ENCODE results near the gene BMP6.

The BMP6 gene

DNA sequence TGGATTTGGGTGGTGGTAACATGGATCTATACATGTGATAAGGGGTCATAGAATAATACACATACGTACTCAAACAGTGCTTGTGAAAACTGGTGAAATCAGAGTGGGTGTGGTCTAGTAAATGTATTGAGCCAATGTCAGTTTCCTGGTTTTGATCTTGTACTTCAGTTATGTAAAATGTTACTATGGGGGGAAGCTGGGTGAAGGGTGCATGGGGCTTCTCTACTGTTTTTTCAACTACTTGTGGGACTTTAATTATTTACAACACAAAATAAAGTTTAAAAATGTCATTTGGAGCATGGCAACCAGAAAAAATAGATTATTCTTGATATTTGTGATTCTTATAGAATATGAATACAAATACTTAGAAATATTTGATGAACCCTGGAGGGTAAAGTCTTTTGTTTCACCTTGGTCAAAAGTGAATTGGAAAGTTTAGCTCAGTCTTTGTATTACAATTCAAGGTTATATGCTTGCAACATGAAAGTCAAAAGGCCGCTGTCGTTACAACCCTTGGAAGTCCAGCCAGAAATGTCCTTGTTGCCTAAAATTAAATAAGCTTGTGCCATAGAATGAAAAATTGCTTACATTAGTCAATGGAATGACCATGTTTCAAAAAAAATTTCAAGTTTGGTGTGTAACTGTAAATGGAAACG lies 110.6 kb downstream of the BMP6 start:
- no peak overlapping the region for H3K4me3 ChIP-seq (ENCODE audit: low read length)
- H3K4me1 ChIP-seq (ENCODE audit: low read length), result no peaks in the 10 kb centered on the region
- DNase-seq, result no peak
- H3K9me3 ChIP-seq (replicated peaks; ENCODE audit: insufficient read depth, low read length), result no peaks in the 10 kb centered on the region
- no peaks in the 10 kb centered on the region for H3K36me3 ChIP-seq (replicated peaks; ENCODE audit: insufficient read depth, low read length)
- H3F3A ChIP-seq (ENCODE audit: insufficient read depth, low read length), result no peaks in the 10 kb centered on the region
- H3K9ac ChIP-seq (ENCODE audit: low read length), result no peak overlapping the region
- H3K9me2 ChIP-seq (replicated peaks; ENCODE audit: insufficient read depth, low read length), result no peaks in the 10 kb centered on the region
- H3K27ac ChIP-seq (ENCODE audit: low read length), result no peak overlapping the region
- H3K4me2 ChIP-seq (ENCODE audit: low read depth, low read length), result no peak overlapping the region
- no peak overlapping the region for H2AFZ ChIP-seq (ENCODE audit: low read length)
- H4K20me1 ChIP-seq (ENCODE audit: insufficient read depth, low read length), result no peaks in the 10 kb centered on the region
- H3K27me3 ChIP-seq (replicated peaks; ENCODE audit: insufficient read depth, low read length), result no peaks in the 10 kb centered on the region
- H3K79me2 ChIP-seq (ENCODE audit: low read length), result peaks cover 77% of the 10 kb centered on the region
- no peak for TF ChIP-seq CTCF (IDR thresholded peaks at IDR 0.05; ENCODE audit: low read length)
- no peak for TF ChIP-seq EZH2phosphoT487 (IDR thresholded peaks at IDR 0.05; ENCODE audit: low read length)
- no peak for TF ChIP-seq EZH2 (optimal IDR thresholded peaks at IDR 0.05; ENCODE audit: low read depth, low read length)

DNA sequence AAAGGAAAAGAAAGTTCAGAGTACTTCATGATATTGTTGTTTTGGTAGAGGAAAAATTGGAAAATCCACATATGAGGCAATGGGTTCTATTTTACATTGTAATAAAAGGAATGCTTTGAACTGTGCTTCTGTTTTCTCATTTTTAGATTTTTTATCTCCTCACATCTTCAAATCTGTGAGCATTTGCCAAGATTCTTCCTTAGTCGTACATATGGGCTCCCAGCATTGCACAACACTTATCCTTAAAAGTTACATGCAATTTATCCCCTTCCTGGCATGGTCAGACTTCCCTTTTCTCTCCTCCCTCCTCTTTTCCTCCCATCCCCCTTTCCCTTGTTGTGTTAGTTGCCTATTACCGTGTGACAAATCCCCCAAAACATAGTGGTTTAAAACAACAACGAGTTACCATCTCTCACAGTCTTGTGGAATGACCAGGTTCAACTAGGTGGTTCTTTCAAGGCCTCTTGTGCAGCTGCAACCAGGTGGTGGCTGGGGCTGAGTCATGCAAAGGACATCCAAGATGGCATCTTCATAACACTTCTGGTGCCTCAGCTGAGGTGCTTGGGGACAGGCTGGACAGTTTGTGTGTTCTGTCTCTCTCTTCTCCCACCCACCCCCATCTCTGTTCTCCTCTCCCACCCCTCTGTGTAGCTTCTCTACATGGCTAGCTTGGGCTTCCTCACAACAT lies 116.0 kb downstream of the BMP6 start:
- Histone ChIP-seq H2AFZ (ENCODE audit: low read length) (no peak overlapping the region), H3K79me2 (ENCODE audit: low read length) (peaks cover 76% of the 10 kb centered on the region), H3K4me2 (ENCODE audit: low read depth, low read length) (no peak overlapping the region), H3K9me2 (replicated peaks; ENCODE audit: insufficient read depth, low read length) (no peaks in the 10 kb centered on the region), H3K36me3 (replicated peaks; ENCODE audit: insufficient read depth, low read length) (0 out of 2 replicates have a peak, but pooled peaks cover 2% of the 10 kb centered on the region), H3K9me3 (replicated peaks; ENCODE audit: insufficient read depth, low read length) (no peaks in the 10 kb centered on the region), H3K27ac (ENCODE audit: low read length) (no peak overlapping the region), H3K4me3 (ENCODE audit: low read length) (no peak overlapping the region), H3K4me1 (ENCODE audit: low read length) (peaks cover 13% of the 10 kb centered on the region), H3K27me3 (replicated peaks; ENCODE audit: insufficient read depth, low read length) (no peaks in the 10 kb centered on the region), H3K9ac (ENCODE audit: low read length) (no peak overlapping the region), H3F3A (ENCODE audit: insufficient read depth, low read length) (peaks cover 7% of the 10 kb centered on the region), H4K20me1 (ENCODE audit: insufficient read depth, low read length) (no peaks in the 10 kb centered on the region)
- no peak for TF ChIP-seq EZH2phosphoT487 (IDR thresholded peaks at IDR 0.05; ENCODE audit: low read length)
- TF ChIP-seq CTCF (IDR thresholded peaks at IDR 0.05; ENCODE audit: low read length), result no peak
- TF ChIP-seq EZH2 (optimal IDR thresholded peaks at IDR 0.05; ENCODE audit: low read depth, low read length), result no peak
- DNase-seq, result no peak

DNA sequence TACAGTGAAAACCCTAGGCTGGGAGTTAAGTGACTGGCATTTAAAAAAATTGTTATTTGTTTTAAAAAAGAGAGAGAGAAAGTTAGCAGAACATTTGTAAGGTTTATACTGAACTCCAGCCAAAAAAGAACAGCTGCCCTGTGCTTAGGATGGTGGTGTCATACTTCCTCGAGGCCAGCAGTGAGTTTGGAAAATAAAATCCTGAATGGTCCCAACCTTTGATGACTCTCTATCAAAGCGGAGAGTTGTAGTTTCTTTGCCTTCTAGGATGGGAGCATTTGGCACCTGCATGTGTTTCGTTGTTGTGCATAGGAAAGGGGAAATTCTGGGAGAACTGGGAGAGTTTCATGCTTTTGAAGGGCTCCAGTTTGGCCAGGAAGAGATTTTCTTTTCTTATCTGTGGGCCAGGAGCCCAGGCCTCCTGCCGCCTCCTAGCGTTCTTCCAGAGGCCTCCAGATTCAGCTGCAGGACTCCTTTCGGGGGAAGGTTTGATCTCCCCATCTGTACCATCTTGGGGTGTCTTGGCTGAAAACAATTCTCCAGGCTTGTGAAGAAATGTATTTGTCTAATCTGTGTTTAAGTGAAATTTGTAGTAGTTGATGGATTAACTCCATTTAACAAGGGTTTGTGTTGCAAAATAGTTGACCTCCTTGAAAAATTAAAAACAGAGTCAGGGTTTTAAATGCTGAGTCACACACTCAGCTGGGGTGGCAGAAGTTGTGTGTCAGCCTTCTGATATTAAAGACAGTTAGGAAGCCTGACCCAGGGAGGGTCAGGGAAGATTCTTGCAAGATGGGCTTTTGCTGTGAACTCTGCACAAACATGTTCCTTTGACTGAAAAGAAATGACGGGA lies 121.3 kb downstream of the BMP6 start:
- Histone ChIP-seq H3K27ac (ENCODE audit: low read length) (peak overlapping the region; percentile 69), H3K9me3 (replicated peaks; ENCODE audit: insufficient read depth, low read length) (no peaks in the 10 kb centered on the region), H3K4me2 (ENCODE audit: low read depth, low read length) (peak overlapping the region; percentile 30), H3F3A (ENCODE audit: insufficient read depth, low read length) (peaks cover 26% of the 10 kb centered on the region), H3K36me3 (replicated peaks; ENCODE audit: insufficient read depth, low read length) (peaks cover 21% of the 10 kb centered on the region; the same call in 1 of the 2 replicates), H3K4me3 (ENCODE audit: low read length) (no peak overlapping the region), H3K27me3 (replicated peaks; ENCODE audit: insufficient read depth, low read length) (no peaks in the 10 kb centered on the region), H2AFZ (ENCODE audit: low read length) (no peak overlapping the region), H3K9ac (ENCODE audit: low read length) (0 out of 2 replicates have a peak overlapping the region, but pooled peaks have one; percentile 0), H3K4me1 (ENCODE audit: low read length) (peaks cover 36% of the 10 kb centered on the region), H3K9me2 (replicated peaks; ENCODE audit: insufficient read depth, low read length) (no peaks in the 10 kb centered on the region), H3K79me2 (ENCODE audit: low read length) (peaks cover 76% of the 10 kb centered on the region), H4K20me1 (ENCODE audit: insufficient read depth, low read length) (no peaks in the 10 kb centered on the region)
- no peak for DNase-seq
- TF ChIP-seq EZH2phosphoT487 (IDR thresholded peaks at IDR 0.05; ENCODE audit: low read length) (no peak), CTCF (IDR thresholded peaks at IDR 0.05; ENCODE audit: low read length) (no peak), EZH2 (optimal IDR thresholded peaks at IDR 0.05; ENCODE audit: low read depth, low read length) (no peak)

Data from MM.1S (cell line).